Measurements from ENCODE around the gene ATF6.

- TF ChIP-seq POLR2A (IDR thresholded peaks at IDR 0.05) (no peak), CTCF (IDR thresholded peaks at IDR 0.05) (peak in 5 of 6 experiments; percentile 40 to 70 (median 53))
Measured at GRCh38 chr1:161792740-161793139, 26.6 kb downstream of the ATF6 start.
